ENCODE results near the gene BNIP5. TPM values are rescaled to one million over a fixed set of nuclear protein-coding genes. Genes with fewer than 3 reads are reported as not detected.

The BNIP5 gene
- total RNA-seq, 2 experiments from 2014 or later: not detected

DNA sequence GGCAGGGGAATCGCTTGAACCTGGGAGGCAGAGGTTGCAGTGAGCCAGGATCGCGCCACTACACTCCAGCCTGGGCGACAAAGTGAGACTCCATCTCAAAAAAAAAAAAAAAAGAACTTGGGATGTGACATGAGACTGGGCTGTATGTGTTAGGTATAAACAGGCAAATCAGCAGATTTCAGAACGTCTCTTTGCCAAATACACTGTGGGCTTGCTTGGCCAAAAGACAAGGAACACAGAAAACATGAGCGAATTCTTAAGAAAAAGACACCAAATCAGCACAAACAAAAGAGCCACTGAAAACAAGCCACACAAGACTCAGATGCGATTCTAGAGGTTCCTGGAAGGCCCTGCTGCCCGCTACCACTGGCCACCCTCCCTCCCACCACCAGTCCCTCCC, 38.3 kb upstream of the BNIP5 start:
- H3K9me3 Mint-ChIP-seq: no peaks in the 10 kb centered on the region
- Histone ChIP-seq H3K4me3 (ENCODE audit: low read length) (no peak overlapping the region), H3K4me1 (ENCODE audit: insufficient read depth, low read length) (no peaks in the 10 kb centered on the region), H3K9me3 (ENCODE audit: control insufficient read depth in 1 of 2, insufficient read depth in 1 of 2, low read length in 2 of 2) (no peaks in the 10 kb centered on the region), H3K36me3 (ENCODE audit: insufficient read depth, low read length) (peaks cover 6% of the 10 kb centered on the region), H3K27me3 (ENCODE audit: control insufficient read depth in 1 of 2, insufficient read depth in 2 of 2, low read length in 2 of 2) (no peaks in the 10 kb centered on the region), H3K27ac (ENCODE audit: low read depth in 1 of 2, low read length in 2 of 2) (no peak overlapping the region)
- H3K27ac Mint-ChIP-seq: no peak overlapping the region
- no peaks in the 10 kb centered on the region for H3K36me3 Mint-ChIP-seq (ENCODE audit: low read depth)
- no peaks in the 10 kb centered on the region for H3K4me1 Mint-ChIP-seq (ENCODE audit: low read depth)
- TF ChIP-seq, protein P1, sequence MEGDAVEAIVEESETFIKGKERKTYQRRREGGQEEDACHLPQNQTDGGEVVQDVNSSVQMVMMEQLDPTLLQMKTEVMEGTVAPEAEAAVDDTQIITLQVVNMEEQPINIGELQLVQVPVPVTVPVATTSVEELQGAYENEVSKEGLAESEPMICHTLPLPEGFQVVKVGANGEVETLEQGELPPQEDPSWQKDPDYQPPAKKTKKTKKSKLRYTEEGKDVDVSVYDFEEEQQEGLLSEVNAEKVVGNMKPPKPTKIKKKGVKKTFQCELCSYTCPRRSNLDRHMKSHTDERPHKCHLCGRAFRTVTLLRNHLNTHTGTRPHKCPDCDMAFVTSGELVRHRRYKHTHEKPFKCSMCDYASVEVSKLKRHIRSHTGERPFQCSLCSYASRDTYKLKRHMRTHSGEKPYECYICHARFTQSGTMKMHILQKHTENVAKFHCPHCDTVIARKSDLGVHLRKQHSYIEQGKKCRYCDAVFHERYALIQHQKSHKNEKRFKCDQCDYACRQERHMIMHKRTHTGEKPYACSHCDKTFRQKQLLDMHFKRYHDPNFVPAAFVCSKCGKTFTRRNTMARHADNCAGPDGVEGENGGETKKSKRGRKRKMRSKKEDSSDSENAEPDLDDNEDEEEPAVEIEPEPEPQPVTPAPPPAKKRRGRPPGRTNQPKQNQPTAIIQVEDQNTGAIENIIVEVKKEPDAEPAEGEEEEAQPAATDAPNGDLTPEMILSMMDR (IDR thresholded peaks at IDR 0.05): no peak
- no peaks in the 10 kb centered on the region for H3K27me3 Mint-ChIP-seq
- intact Hi-C loops (cut with DNase I, micrococcal nuclease): no loop called here
- no peak overlapping the region for H3K4me3 Mint-ChIP-seq
- POLR2A ChIA-PET: no interaction called here
- no peak for DNase-seq
- ATAC-seq (ENCODE audit: poor library complexity): no peak
- CTCF ChIA-PET: no interaction called here

DNA sequence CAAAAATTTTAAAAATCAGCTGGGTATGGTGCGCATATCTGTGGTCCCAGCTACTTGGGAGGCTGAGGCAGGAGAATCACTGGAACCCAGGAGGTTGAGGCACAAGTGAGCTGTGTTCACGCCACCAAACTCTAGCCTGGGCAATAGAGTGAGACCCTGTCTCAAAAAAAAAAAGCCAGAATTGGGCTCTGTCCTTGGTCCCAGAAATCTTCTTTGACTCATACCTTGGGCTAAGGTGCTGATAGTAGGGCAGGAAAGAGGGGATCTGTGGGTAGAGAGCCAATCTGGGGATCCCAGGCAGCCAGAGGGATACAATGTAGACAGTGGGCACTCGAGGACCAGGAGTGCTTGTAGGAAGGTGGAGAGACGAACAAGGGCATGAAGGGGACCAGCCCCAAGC, 37.5 kb upstream of the BNIP5 start:
- no peak for DNase-seq
- no peak overlapping the region for H3K4me3 Mint-ChIP-seq
- Histone ChIP-seq H3K27me3 (ENCODE audit: control insufficient read depth in 1 of 2, insufficient read depth in 2 of 2, low read length in 2 of 2) (no peaks in the 10 kb centered on the region), H3K9me3 (ENCODE audit: control insufficient read depth in 1 of 2, insufficient read depth in 1 of 2, low read length in 2 of 2) (no peaks in the 10 kb centered on the region), H3K4me1 (ENCODE audit: insufficient read depth, low read length) (no peaks in the 10 kb centered on the region), H3K4me3 (ENCODE audit: low read length) (no peak overlapping the region), H3K36me3 (ENCODE audit: insufficient read depth, low read length) (peaks cover 6% of the 10 kb centered on the region), H3K27ac (ENCODE audit: low read depth in 1 of 2, low read length in 2 of 2) (no peak overlapping the region)
- ChIA-PET CTCF (interaction anchor here (0.9 kb wide), 1 partner anchor 72 kb away, joined by 3 read pairs; no protein-coding TSS in a partner anchor), POLR2A (no interaction called here)
- H3K9me3 Mint-ChIP-seq: no peaks in the 10 kb centered on the region
- ATAC-seq (ENCODE audit: poor library complexity): no peak
- intact Hi-C loops (cut with DNase I, micrococcal nuclease): no loop called here
- no peaks in the 10 kb centered on the region for H3K27me3 Mint-ChIP-seq
- no peak overlapping the region for H3K27ac Mint-ChIP-seq
- no peaks in the 10 kb centered on the region for H3K36me3 Mint-ChIP-seq (ENCODE audit: low read depth)
- TF ChIP-seq, protein P1 (IDR thresholded peaks at IDR 0.05): no peak
- no peaks in the 10 kb centered on the region for H3K4me1 Mint-ChIP-seq (ENCODE audit: low read depth)

DNA sequence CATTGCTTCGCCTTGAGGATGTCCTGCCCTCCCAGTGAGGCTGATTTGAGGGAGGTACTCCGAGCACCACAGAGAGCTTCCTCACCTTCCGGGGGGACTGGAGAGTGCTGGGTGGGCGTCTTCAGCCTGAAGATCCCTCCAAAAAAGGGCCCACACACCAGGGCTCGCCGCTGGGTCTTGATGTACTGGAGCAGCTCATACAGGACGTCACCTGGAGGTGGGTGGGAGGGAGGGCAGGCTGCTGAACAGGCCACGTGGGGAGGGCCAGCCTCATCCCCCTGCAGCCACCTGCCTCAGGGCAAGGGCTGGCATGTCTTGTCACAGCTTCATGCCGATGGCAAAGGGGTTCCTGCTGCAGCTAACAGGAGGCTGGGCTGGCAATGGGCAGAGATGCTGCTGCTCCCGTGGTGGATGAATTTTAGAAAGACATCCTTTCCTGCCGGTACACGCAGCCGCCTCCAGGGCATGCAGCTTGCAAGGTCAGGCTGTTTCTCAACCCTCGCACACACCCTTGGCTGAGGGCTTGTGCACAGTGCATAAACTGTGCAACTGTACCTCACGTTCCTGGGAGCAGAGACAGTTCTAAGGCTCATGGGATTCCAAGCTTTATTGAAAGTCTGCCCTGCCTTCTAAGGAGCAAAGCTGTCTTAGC, 36.8 kb upstream of the BNIP5 start:
- no peak for ATAC-seq (ENCODE audit: poor library complexity)
- H3K27me3 Mint-ChIP-seq: no peaks in the 10 kb centered on the region
- POLR2A ChIA-PET: no interaction called here

More for the DNA sequence above, 36.8 kb upstream of the BNIP5 start:
- intact Hi-C loops (cut with DNase I, micrococcal nuclease): no loop called here
- Mint-ChIP-seq H3K27ac (no peak overlapping the region), H3K4me1 (ENCODE audit: low read depth) (no peaks in the 10 kb centered on the region), H3K4me3 (no peak overlapping the region), H3K9me3 (no peaks in the 10 kb centered on the region), H3K36me3 (ENCODE audit: low read depth) (no peaks in the 10 kb centered on the region)
- no peak for DNase-seq
- H3K27me3 ChIP-seq (ENCODE audit: control insufficient read depth in 1 of 2, insufficient read depth in 2 of 2, low read length in 2 of 2): no peaks in the 10 kb centered on the region
- H3K4me1 ChIP-seq (ENCODE audit: insufficient read depth, low read length): no peaks in the 10 kb centered on the region
- H3K36me3 ChIP-seq (ENCODE audit: insufficient read depth, low read length): peaks cover 6% of the 10 kb centered on the region
- TF ChIP-seq, protein P1 (IDR thresholded peaks at IDR 0.05): no peak
- H3K4me3 ChIP-seq (ENCODE audit: low read length): no peak overlapping the region
- H3K27ac ChIP-seq (ENCODE audit: low read depth in 1 of 2, low read length in 2 of 2): no peak overlapping the region
- no peaks in the 10 kb centered on the region for H3K9me3 ChIP-seq (ENCODE audit: control insufficient read depth in 1 of 2, insufficient read depth in 1 of 2, low read length in 2 of 2)
- CTCF ChIA-PET: interaction anchor here (0.9 kb wide), 1 partner anchor 71 kb away, joined by 3 read pairs; no protein-coding TSS in a partner anchor
